ENCODE measurements around the gene SLC4A4.

The SLC4A4 gene

DNA sequence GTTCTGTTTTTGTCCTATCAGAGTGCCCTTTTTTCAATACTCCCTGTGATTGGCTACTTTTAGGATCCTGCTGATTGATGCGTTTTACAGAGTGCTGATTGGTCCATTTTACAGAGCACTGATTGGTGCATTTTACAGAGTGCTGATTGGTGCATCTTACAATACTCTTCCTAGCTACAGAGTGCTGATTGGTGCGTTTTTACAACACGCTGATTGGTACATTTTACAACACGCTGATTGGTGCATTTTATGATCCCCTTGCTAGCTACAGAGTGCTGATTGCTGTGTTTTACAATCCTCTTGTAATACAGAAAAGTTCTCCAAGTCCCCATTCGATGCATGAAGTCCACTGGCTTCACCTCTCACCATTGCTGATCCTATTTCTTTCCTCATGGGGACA lies 268.3 kb downstream of the SLC4A4 start:
- no peak for DNase-seq (ENCODE audit: low read depth)

DNA sequence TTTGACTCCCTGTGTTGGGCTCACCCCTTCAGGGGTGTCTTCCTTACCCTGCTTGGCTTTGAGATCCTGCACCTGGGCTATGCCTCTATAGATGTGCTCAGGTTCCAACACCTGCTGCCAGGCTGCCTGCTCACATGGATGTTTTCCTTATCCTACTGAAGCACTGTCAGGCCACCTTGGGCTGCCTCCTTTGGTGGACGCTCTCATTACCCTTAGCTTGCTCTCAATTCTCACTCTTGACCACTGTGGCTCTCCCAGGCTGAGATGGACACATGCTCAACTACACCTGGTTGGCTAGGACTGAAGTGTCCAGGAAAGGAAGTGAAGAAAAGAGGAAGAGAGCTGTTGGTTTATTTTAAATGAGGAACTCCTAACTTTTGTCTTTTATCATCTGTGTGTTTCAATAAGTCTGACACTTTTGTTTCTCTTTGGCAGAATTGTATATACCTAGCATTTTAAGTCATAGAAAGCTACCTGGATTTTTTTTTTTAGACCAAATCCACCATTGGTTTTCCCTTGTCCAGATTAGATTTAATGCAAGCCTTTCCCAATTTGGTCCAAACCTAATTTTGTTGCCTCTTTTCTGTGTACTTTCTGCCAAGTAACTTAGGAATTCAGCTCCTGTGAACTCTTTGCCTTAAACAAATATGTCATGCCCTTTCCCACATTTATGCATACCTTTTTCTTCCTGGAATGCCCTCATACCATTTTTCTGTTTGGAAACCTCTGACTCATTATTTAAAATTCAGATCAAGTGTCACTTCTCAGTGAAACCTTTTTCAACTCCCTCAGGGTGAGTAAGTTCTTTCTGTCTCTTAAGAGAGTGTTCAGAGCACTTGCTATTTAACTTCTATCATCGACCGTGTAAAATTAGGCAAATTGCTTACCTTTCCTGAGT lies 269.2 kb downstream of the SLC4A4 start:
- DNase-seq (ENCODE audit: low read depth) = peak; percentile 64

GRCh38 chr4:71608678-71609071 lies 269.9 kb downstream of the SLC4A4 start:
- DNase-seq (ENCODE audit: low read depth) = no peak

DNA sequence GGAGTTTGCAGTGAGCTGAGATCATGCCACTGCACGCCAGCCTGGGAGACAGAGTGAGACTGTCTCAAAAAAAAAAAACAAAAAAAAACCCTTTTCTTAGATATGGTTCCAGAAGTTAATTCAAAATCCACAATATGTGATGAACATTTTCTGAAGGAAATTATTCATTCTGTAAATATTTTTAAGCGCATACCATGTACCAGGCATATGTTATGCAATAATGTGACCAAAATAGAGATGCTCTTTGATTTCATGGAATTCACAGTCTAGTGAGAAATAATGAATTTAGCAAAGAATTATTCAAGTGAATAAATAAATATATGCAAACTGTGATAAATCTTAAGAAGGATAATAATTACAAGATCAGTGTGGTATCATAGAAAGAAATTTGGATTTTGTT lies 270.3 kb downstream of the SLC4A4 start:
- DNase-seq (ENCODE audit: low read depth) = no peak

DNA sequence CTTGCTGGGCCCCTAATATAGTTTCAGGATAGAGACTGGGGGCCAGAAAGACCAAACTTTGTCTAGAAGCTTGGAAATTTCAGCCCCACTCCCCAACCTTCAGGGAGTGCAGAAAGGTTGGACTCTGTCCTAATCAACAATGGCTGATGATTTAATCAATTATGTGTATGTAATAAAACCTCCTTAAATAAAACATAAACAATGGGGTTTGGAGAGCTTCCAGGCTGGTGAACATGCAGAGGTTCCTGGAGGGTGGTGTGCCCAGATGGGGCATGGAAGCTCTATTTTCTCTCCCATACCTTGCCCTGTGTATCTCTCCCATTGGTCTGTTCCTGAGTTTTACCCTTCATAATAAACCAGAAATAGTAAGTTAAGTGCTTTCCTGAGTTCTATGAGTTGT lies 270.8 kb downstream of the SLC4A4 start:
- DNase-seq (ENCODE audit: low read depth) = no peak

DNA sequence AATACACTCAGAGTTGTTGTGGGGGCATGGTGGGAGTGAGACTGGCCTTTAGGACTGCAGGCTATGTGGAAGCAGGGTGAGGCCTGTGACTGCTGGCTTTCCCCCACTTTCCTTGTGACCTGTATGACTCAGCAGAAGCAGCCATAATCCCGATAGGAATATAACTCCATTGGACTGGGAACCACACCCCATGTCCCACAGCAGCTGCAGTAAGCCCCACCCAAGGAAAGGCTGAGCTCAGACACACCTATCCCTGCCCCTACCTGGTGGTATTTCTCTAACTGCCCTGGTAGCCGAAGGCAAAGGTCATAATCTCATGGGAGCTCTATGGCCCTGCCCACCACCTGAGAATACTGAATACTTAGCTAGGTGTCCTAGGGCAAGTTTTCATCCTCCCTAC lies 275.8 kb downstream of the SLC4A4 start:
- DNase-seq (ENCODE audit: low read depth) = no peak

- DNase-seq (ENCODE audit: low read depth) = no peak
Measured at GRCh38 chr4:71616168-71616811, 277.5 kb downstream of the SLC4A4 start.

All from HS-27A (cell line).